HS-27A (cell line): ENCODE results near the gene RRAD.
A peak's percentile ranks its signal among the peaks of the same experiment; 100 is the strongest.

ENCODE experiments used
- DNase-seq: peaks from one replicate; pipeline ENCODE4 v3.0.0-alpha.2; 2012; ENCODE audit warnings: low read depth, missing footprints

The RRAD gene

DNA sequence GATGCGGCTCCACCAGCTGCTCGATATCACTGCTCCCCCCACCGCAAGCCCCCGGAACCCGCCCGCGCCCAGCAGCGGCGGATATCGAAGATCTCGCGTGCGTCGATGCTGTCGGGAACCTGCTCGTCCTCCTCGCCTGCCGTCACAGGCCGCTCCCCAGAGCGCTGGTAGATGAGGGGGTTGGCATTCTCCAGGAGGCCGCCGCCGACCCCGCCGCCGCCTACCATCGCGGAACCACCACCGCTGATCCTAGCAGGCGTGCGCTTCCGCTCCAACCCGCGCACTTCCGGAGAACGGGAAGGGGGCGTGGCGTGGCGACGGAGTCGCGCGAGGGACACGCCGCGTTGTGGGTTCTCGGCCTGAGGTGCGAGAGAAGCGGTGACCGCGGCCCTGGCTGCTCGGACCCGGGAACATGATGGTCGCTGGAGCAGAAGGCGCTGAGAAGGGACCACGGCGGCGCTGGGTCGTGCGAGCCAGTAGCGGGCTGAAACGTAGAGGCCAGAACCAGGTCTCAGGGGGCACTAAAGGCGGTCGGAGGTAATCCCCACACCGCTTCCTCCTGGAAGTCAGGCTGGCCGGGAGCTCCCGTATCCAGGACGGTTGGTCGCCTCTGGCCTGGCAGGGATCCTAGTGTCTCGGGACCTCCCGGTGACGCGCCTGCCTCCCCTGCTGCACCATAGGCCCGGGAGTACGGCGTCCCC lies 9.0 kb upstream of the RRAD start, which contains the start of gene CIAO2B:
Gene CIAO2B, minus strand, starts transcription at position 265 of the 701 bp plus-strand sequence. Its CDS starts 38 bp downstream, at position 227.
- no peak for DNase-seq

DNA sequence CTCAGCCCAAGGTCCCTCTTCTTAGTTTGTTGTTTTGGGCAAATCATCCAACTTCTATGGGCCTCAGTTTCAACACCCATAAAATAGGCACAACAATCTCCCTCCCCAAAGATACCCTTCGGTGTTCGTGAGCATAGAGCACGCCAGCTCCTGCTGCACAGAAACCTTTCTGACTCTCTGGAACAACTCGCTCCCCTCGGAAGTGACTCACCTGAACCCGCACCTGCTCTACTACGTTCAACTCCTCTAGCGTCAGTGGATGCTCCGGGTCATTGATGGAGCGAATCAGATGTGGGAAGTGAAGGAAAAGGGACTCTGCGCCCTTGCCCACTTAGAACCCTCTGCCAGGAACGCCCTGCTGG lies 8.4 kb upstream of the RRAD start:
- DNase-seq: no peak

DNA sequence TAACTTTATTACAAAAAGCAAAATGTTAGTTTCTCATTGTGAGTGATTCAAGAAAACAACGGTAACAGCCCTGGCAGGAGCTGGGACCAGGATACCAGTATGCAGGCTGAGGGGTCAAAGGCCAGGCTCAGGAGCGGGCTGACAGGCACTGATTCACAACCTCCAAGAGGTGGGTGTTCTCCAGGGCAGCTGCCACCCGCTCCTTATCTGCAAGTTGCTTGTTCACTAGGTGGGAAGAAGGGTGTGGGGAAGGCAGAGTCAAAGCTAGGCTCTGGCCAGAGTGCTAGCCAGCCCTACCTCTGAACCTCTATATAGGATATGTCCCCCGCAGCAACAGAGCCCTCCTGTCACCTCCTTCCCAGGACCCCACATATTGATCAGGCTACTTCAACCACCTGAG lies 6.7 kb upstream of the RRAD start:
- DNase-seq: no peak

DNA sequence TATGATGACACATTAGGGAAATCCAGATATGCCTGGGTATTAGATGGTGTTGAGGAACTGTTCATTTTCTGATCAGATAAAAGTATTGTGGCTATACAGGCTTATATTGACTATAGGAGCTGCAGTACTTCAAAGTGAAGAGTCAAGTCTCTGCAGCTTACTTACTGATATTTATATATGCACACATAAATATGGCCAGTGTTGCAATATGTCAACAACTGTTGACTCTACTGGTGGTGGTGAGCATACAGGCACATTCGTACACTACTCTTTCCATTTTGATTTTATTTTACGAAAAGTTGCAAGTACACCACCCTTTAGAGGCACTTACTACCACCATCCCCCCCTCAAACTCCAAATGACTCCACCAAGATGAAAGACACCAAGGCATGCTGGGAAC lies 6.3 kb upstream of the RRAD start:
- DNase-seq: no peak

DNA sequence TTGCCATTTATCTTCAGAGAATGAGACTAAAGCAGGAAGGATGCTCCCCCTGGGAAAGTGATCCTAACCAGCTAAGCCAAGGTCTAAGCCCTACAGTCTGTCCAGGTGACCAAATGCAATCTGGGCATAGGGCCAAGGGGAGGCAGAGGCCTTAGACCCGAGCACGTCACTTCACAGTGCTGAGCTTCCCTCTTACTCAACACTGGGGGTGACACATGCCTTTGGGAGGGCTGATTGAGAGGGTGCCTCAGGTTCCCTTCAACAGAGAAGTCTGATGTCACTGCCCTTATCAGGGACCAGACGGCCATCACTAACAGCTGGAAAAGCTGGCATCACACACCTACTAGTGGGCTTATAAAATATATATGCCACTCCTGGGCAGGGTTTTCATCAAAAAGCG lies 4.9 kb upstream of the RRAD start:
- DNase-seq: no peak

DNA sequence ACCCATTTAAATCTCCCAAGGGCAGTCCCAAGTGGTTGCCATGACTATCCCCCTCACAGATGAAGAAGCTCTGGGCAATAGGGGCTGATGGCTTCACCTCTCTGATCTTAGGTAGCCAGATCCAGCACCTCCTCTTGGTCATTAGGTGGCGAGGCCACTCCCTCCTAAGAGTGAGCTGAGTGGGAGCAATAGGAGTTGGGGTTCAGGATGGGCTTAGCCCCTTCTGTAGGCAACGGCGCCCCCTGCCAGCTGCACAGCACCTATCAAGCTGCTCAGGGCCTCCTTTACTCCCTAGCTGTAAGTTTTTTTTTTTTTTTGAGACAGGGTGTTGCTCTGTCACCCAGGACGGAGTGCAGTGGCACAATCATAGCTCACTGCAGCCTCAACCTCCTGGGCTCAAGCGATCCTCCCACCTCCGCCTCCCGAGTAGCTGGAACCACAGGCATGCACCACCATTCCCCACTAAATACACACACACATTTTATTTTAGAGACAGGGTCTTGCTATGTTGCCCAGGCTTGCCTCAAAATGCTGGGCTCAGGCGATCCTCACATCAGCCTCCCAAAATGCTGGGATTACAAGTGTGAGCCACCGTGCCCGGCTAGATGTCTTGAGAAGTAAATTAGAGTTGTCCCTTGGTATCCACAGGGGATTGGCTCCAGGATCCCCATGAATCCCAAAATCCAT lies 3.5 kb upstream of the RRAD start:
- no peak for DNase-seq

DNA sequence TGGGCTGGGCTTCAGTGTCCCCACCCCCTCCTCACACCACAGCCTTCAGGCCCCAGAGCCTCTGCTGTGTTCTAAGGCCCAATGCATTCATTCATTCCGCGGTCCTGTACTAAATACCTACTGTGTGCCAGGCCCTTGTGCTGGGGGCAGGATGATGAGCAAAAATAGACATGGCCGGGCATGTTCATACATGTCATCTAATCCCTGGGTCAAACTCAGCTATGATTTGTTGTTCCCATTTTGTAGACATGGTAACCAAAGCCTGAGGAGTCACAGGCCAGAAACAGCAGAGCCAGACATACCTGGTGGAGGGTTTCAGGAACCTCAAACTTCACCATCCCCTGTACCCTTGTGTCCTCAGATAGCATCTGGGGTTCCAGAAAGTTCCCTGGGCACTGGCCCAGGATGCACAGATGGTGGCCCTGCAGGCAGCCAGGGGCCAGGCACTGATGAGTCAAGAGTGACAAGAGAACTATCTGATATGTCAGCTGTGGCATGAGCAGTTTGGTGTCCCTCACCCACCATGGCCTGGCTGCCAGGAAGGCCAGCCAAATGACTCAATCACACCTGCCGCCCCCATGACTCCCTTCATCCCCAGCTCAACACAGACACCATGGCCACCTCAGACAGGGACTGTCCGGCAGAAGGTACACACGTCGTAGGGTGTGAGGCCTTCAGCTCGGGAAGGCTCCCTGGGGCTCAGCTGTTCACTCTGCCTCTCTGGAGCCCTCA lies 2.7 kb upstream of the RRAD start:
- DNase-seq: no peak

DNA sequence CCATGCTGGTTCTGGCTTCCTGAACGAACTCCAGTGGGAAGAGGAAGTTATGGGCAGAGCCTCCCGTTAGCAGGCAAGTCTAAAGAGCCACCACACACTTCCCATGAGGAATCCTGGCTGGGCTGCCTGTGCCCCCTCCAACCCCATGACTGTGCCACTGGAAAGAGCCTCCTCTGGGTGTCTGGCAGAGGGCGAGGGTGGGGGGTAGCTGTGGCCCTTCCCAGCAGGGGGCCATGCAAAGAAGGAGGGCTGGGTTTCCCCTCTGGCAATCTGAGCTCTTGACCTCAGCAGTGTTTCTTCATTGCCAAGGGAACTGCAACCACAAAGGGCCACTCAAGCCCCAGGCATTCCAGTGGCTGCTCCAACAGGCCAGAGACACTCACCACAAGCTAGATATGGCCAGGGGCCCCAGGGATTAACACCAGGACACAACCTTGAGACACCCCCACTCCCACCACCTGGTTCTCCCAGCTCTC lies 1.7 kb upstream of the RRAD start:
- peak; percentile 71 for DNase-seq

DNA sequence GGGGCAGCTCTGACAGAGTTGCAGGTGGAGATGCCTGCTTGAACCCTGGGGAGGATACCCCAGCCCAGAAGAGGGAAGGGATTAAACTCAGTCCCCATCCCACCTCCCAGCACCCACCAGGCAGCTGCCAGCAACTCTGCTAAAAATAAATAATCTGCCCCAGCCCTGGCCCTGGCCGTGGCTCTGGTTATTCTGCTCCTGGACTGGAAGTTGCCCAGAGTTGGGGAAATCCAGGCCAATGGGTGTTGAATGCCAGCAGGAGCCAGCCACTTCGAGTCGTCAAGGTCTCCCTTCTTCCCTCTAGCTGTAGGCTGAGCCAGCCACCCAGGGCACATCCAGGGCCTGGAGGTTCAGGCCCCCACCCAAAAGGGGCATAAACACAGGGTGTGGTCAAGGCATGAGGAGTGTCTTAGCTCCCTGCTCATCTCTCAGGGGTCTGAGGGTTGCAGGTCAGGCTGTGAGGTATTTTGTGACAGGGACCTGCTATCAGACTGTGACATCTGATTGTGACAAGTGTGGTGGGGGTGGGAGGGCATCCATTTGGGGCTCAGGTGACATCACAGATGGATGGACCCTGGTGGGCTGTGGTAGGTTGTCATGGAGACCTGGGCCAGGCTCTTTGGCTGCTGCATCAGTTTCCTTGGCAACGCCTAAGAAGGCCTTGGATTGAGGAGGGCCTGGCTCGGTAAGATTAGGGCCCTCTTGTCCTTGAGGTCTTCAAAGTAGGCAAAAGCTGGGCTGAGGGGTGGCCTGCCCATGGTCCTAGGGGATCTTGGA lies 1.0 kb upstream of the RRAD start:
- DNase-seq: no peak

DNA sequence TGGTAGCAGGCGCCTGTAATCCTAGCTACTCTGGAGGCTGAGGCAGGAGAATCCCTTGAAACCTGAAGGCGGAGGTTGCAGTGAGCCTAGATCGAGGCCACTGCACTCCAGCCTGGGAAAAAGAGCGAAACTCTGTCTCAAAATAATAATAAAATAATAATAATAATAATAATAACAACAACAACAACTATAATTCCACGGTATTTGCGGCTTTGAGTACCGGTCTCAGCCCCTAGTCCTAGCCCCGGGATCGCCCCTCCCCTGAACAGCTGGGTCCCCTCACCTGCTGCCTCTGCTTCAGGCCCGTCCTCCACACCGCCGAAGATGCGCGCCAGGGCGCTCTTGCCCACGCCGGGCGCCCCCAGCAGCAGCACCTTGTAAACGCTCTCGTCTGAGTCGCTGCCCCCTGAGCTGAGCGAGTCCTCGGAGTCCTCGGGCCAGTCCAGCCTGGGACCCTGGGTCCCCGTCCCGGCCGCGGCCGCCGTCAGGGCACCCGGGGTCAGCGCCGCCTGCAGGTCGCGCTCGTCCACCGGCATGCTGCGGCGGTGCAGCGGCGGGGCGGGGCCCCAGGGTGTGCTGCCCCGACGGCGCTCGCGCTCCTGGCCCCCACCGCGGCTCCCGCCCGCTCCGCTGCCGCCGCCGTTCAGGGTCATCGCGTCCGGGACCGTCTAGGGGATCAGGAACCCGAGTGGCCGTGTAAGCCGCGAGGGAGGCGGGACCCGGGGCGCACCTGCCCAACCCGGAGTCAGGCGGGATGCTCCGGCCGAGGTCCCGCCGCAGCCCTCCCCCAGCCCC lies 611 bp downstream of the RRAD start:
- no peak for DNase-seq

DNA sequence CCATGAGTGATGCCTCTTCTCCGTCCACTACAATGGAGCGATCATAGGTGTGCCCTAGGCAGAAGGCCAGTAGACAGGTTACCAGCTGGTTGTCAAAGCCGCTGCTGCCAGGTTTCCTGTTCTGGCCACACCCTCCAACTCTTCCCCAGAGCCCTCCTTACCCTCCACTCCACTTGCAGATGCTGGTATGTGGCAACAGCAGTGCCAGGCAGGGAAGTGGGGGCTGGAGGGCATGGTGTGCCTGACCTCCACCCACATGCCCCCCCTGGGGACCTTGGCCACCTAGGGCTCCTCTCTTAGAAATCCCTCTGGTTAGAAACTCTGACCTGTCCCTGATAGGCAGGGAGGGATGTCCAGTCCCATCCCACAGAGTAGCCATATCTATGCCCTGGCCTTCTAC lies 1.5 kb downstream of the RRAD start:
- DNase-seq: no peak

DNA sequence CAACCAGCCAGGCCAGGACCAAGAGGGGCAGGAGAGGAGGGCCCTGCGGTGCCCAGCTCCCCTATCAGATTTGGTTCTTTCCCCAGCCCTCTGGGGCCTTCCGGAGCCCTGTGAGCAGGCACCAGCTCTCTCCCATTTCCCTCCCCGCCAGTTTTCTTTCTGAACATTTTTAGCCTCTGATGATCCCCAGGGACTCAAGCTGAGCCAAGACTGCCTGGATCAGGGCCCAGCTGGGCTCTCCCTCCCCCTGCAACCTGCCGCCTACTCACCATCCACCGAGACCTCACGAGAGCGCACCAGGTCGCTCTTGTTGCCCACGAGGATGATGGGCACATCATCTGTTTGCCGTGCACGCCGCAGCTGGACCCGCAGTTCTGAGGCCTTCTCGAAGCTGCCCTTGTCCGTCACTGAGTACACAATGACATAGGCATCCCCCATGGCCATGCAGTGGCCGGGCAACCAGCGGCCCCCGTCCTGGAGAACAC lies 2.0 kb downstream of the RRAD start:
- DNase-seq: no peak

DNA sequence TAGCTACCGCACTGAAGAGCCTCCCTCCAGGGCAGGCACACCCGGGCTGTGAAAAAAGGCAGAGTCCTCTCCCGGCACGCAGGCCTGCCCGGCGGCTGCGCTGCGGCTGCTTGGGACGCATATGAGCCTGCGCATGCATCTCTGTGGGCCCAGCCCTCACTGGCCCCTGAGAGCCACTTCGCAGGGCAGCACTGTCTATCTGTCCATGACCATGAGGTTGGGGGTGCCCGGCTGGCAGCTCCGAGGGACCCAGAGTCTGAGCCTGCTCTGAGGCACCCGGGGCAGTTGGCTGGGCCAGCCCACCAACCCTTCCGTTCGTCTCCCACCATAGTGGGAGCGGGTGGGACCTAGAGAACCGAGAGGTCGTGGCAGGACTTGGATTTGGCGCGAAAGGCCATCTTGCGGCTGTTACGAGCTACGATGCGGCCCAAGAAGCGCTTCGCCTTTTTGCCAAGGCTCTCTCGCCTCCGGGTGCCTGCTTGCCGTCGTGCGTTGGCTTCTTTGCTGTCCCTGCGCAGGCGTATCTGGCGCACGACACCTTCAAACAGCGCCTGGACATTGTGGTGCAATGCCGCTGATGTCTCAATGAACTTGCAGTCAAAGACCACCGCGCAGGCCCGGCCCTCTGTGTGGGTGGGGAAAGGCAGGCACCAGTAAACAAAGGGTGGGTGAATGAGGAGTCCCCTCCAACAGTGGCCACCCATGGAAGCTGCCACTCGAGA lies 3.4 kb downstream of the RRAD start:
- DNase-seq: no peak

DNA sequence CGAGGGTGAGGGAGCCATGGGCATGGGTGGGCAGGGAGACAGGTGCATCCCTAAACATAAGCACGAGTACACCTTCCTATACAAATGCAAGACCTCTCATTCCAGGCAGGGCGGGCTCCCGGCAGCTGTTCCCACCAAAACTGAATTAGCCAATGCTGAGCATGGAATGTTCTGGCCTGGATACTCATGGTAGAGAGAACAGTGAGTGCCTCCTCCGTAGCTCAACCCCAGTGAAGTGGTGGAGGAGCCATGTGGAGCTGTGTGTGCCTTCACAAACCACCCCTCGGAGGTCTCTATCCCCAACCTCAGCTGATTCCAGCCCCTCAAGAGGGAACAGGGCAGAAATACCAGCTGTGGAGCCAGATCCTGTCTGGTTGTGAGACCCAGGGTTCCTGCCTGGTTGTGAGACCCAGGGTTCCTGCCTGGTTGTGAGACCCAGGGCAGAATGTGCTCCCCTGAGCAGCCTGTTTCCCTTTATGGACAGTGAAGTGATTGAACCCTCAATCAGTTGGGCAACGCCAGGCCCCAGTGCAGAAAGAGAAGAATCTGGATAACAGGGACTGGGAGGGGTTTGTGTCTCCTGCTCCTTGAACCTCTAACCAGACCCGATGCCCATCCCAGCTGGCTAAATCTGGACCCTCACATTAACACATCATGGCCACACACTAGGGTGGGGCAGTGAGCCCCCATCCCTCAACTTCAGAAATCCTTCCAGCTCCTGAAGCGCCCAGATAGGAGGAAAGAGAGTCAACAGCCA lies 4.2 kb downstream of the RRAD start:
- DNase-seq: no peak

DNA sequence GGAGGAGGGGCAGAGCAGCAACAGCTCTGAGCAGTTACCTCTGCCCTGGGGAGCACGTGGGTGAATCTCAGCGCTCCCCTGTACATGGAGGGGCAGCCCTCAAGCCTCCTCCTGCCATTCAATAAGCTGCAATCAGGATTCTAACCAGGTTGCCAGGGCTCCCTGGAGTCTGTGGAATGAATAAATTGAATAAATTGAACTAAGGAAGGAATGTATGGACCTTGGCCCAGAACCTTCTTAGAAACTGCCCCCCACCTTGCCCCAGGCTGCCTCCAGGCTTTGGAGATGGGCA lies 5.1 kb downstream of the RRAD start:
- DNase-seq: no peak

DNA sequence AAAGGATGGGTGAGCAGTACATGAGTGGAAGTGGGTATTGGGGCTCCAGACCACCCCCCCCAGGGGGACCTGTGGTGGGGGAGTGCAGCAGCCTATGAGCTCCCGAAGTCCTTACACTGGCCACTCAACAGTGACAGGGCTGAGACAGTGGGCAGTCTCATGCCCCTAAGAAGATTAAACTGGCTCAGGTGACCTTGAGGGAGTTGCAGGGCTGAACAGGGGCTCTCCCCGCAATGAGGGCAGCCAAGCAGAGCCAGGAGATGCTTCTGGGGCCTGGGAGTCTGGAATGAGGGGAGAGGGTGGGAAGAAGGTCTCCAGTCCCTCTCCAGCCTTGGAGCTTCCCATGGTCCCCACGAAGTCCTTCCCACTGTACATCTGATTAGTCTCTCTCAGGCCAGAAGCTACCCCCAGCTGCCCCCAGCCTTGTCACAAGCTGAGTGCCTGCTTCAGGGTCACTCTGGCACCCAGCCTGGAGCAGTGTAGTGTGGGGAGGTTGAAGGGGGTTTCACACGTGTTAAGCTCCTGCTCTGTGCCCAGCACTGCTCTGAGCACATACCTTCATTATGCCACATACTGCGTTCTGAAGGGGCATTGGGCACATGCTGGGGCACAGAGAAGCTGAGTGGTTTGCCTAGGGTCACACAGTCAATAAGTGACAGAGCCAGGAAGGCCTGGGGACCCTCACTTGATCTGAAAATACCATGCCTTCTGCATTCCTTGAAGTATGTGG lies 5.6 kb downstream of the RRAD start:
- no peak for DNase-seq

DNA sequence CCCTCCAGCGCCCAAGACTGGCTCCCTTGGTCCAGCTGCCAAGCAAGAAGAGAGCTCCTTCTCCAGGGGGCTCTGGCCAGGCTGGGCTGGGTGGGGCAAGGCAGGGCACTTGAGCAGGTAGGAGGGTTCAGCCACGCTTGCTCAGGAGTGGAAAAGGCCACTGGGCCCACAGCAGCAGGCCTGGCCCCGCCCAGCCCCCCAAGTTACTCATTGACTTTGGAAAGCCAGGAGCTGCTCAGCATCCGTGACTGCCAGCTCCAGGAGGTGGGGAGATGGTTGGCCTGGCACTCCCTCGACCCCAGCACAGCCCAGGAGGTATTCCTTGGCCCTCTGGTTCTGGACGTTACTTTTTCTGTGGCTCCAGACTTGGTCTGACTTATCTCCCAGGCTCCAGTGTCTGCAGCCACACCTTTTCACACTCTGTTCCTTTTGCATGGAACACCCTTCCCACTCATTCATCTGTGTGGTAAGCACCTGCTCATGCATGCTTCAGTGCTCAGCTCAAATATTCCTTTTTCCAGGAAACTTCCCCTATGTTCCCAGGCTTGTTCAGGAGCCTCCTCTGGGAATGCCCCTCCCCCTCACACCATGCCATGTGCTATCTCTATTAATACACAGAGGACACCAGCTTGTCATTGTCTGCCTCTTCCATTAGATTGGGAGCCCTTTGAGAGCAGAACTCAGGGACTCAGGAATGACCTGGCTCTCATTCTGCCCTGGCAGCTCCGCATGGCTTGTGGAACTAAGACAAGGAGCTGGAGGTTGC lies 6.3 kb downstream of the RRAD start, which contains the start of gene CDH16:
Gene CDH16, minus strand, starts transcription at position 83 of the 766 bp plus-strand sequence. CDS start 820 bp downstream, outside the sequence.
- no peak for DNase-seq

DNA sequence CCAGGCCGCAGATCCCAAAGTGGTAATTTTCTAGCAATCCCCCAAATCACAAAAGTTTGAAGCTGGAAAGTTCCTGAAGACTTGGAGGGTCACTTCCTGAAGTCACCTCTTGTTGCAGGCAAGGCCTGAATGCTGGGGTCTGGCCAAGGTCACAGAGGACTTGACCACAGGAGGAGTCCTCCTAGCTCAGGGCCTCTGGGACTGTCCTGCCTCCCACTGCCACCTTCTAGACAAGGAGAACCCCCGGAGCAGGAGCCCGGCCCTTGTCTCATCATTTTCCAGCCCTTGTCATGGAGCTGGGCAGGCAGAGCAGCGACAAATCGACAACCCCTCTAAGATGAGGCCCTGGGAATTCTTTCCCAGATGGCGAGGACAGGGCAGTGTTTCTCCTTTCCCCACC lies 7.0 kb downstream of the RRAD start:
- no peak for DNase-seq
